22Rv1 (cell line): ENCODE results near the gene COLQ.

Experiments
- ZFX ChIP-seq: fragments of 450-650 bp; IDR thresholded peaks from 2 replicates; pipeline ENCODE4 v1.6.1; 2017; ENCODE audit warnings: antibody characterized with exemption, borderline replicate concordance
- TF ChIP-seq, protein P1 (sequence below): fragments of 450-650 bp; IDR thresholded peaks from 2 replicates; pipeline ENCODE4 v1.5.1; 2017; ENCODE audit warnings: mild to moderate bottlenecking

GRCh38 chr3:15519096-15519495, 2.4 kb downstream of the COLQ start:
- TF ChIP-seq, protein P1, sequence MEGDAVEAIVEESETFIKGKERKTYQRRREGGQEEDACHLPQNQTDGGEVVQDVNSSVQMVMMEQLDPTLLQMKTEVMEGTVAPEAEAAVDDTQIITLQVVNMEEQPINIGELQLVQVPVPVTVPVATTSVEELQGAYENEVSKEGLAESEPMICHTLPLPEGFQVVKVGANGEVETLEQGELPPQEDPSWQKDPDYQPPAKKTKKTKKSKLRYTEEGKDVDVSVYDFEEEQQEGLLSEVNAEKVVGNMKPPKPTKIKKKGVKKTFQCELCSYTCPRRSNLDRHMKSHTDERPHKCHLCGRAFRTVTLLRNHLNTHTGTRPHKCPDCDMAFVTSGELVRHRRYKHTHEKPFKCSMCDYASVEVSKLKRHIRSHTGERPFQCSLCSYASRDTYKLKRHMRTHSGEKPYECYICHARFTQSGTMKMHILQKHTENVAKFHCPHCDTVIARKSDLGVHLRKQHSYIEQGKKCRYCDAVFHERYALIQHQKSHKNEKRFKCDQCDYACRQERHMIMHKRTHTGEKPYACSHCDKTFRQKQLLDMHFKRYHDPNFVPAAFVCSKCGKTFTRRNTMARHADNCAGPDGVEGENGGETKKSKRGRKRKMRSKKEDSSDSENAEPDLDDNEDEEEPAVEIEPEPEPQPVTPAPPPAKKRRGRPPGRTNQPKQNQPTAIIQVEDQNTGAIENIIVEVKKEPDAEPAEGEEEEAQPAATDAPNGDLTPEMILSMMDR: no peak
- no peak for TF ChIP-seq ZFX
